Stimulated activated CD8-positive, alpha-beta memory T cell treated with anti-CD3 and anti-CD28 coated beads, Interleukin-7, amount 100 ng/mL, for 48 hours (primary cell): ENCODE results near the gene ZFP92.
"Not testable (repeated sequence)": the region's sequence is repeated elsewhere in the genome, so short reads cannot be mapped to it uniquely, and the experiment has no call there.

ENCODE experiments used
- DNase-seq, 2 donors: peaks; one replicate each; pipeline ENCODE4 v3.0.0-alpha.2; 2020; ENCODE audit warnings: low read depth in 1 of 2; ENCODE audit errors: extremely low read depth in 1 of 2

ZFP92 gene

DNA sequence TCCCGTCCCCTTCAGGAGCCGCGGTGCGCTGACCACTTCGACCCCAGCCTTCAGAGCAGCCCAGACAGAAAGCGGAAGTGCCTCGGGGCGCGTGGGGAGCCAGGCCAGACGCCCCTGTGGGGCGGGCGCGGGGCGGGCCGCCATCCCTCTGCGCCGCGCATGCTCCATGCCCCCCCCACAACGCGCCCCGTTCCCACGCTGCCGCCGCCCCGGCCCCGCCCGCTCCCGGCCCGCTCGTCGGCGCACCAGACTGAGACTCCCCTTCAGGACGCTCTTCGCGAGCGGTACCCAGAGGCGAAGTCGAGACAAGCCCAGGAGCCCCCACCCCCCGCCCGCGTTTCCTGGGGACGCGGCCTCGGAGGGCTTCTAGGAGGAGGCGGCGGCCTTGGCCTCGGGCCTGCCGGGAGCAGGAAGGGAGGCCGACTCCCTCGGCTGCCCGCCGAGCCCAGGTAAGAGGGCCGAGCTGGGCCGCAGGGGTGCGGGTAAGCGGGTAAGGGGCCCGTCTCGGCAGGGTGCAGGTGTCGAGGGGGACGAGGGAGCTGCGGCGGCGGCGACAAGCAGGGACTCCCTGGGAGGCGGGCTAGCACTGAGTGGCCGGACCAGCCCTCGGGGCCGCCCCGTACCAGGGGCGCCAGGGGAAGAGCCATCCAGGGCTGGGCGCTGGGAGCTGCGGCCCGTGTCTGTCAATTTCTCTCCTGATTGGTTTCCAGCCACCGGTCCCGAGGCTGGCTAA lies at the start of gene ZFP92:
ZFP92 (plus strand) TSS at position 218 of the 733 bp plus-strand sequence. CDS start 6,851 bp downstream, outside the sequence.
- peak in 1 of 2 donors; percentile 2 for DNase-seq

GRCh38 chrX:153361781-153362397 lies 49.4 kb upstream of the ZFP92 start:
- DNase-seq = no peak

- no peak for DNase-seq
Observed at GRCh38 chrX:153365670-153366069, 45.6 kb upstream of the ZFP92 start.

DNA sequence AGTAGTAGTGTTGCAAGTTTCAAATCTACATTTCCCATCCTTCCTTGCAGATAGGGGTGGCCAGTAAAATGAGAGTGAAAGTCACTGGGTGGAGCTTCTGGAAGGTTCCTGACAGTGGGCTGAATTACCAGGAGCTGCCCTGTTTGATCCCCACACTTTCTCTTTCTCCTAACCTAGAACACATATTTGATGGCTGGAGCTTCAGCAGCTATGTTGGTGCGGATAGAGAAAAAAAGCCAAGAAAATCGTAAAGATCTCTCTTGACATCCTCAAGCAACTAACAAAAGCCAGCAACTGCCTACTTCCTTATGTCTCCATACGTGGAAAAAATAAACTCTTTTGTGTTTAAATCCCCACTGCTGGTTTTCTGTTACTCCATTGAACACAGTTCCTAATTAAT lies 45.2 kb upstream of the ZFP92 start:
- DNase-seq = no peak

GRCh38 chrX:153366878-153367538 lies 44.3 kb upstream of the ZFP92 start:
- DNase-seq = no peak

DNA sequence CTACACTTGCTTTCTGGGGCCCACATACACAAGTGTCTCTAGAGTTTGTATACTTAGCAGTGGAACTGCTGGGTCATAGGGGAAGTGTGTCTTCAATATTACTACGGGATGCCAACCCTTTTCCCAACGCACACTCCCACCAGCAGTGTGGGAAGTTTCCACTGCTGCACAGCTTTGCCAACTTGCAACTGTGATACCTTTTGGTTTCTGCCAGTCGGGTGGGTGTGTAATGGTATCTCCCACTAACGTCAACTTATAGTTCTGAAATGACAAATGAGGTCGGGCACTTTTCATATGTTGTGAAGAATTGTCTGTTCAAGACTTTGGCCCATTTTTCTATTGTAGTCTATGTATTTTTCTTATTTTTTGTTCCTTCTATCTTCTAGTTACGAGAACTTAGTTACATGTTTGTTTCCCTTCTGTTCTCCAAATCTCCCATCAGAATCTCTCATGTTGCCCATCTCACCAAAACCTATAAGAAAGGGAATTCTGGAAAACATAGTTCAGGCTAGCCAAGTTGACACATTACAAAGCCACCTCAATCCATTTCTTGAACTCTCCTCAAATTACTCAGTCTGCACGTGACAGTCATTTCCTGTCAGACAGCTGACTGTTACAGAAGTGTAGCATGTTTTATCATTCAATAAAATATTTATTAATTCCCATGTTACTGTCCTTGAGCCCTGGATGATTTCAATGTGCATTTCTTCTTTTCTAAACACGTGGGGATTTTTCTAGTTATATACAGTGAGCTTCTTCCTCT lies 40.8 kb upstream of the ZFP92 start:
- DNase-seq = no peak

DNA sequence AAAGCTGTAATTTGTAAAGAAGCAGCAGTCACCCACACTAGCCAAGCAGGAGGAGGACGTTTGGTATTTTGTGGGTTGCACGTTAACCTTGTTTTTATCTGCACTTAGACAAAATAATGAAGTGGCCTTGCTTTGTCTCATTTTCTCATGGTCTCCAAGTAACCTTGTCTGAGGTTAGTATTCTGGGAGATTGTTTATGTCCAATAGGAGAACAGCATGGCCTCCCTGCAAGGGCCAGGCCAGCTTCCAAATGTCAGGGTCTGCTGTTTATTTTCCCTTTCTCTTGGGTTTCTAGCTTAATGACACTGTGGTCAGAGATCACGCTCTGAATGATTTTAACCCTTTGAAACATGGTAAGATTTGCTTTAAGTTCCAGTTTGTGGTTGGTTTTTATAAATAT lies 40.0 kb upstream of the ZFP92 start:
- DNase-seq = no peak

- no peak for DNase-seq
Observed at GRCh38 chrX:153372949-153373348, 38.3 kb upstream of the ZFP92 start.

GRCh38 chrX:153374426-153374825 lies 36.8 kb upstream of the ZFP92 start:
- no peak for DNase-seq

GRCh38 chrX:153375571-153375970 lies 35.7 kb upstream of the ZFP92 start:
- DNase-seq = no peak

- no peak for DNase-seq
Observed at GRCh38 chrX:153377727-153378126, 33.5 kb upstream of the ZFP92 start.

- no peak for DNase-seq
Observed at GRCh38 chrX:153378607-153379006, 32.7 kb upstream of the ZFP92 start.

- no peak for DNase-seq
Observed at GRCh38 chrX:153379508-153379907, 31.8 kb upstream of the ZFP92 start.

GRCh38 chrX:153379971-153380581 lies 31.2 kb upstream of the ZFP92 start:
- no peak for DNase-seq

DNA sequence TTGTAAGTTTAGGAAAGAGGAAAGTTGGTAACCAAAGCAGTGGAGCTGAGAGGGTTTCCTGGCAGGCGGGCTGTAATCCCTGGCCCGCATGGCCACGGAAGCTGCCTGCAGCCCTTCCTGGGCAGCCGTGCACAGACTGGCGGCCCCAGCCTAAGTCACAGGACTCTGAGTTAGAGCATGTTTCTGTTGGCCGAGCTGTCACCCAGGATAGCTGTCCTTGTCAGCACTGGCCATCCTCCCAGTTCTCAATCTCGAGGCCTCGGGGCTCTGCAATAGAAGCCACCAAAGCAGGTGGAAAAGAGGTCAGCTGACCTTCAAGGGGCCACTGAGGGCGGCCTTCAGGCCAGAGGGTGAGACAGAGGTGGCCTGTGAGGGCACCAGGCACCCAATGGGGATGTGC lies 30.6 kb upstream of the ZFP92 start:
- DNase-seq = no peak

DNA sequence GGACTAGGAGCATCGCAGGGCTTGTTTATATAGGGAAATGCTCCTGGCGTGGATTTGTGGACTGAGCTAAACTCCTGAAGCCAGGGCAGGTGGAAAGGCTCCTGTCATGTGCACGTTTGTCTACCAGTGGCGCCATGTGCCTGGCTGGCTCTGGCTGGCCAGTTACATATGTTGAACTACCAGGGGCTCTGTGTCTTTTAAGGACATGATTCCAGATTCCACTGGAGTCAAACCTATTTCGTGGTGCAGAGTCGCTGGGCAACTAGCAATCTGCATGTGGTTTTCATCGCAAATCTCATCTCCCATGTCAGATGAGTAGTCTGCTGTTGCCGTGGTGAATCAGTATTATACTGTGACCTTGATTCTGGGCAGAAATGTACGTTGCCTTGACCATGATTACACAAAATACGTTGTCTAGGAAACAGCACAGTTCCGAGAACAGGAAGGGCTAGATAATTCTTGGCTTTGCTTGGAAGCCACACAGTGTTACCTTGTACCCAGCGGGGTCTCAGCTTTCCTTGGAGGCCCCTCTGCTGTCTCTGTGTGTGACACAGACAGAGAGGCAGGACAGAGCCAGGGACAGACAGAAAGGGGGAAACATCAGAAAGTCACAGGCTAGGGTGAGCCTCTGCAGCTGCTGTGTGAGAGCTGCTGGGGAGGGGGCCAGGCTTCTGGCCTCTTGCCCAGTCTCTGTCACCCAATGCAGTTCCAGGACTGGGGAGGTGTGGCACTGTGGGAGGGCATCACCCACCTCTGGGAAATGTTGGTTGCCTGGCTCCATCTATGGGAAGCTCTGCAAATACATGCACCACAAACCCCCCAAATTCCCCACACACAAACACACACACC lies 29.4 kb upstream of the ZFP92 start:
- DNase-seq = no peak

- no peak for DNase-seq
Observed at GRCh38 chrX:153382563-153383482, 28.4 kb upstream of the ZFP92 start.

DNA sequence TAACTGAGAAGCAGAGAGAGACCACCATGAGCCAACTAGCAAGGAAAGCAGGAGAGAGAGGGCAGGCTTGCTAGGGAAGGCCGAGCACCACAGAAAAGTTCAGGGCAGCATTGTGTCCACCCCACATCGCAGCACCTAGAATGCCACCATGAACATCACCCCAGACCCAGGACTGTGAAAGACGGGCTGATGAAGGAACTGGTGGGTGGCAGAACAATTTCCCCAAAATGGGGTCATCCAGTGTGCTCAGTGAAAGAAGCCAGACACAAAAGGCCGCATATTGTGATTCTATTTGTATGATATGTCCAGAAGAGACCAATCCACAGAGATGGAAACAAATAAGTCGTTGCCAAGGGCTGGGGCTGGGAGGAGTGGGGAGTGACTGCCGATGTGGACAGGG lies 26.9 kb upstream of the ZFP92 start:
- no peak for DNase-seq

DNA sequence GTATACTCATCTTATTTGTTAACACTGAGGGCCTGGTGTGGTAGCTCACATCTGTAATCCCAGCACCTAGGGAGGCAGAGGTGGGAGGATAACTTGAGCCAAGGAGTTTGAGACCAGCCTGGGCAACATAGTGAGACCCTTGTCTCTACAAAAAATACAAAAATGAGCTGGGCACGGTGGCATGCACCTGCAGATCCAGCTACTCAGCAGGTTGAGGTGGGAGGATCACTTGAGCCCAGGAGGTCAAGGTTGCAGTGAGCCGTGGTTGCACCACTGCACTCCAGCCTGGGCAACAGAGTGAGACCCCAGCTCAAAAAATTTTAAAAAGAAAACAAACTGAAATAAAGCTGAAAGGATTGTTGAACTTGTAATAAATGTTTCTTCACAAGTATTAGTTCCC lies 26.3 kb upstream of the ZFP92 start:
- DNase-seq = not testable (repeated sequence)
